ENCODE data around the gene ATE1.

GRCh38 chr10:121816197-121816596 lies 111.6 kb downstream of the ATE1 start:
- TF ChIP-seq, protein P1, sequence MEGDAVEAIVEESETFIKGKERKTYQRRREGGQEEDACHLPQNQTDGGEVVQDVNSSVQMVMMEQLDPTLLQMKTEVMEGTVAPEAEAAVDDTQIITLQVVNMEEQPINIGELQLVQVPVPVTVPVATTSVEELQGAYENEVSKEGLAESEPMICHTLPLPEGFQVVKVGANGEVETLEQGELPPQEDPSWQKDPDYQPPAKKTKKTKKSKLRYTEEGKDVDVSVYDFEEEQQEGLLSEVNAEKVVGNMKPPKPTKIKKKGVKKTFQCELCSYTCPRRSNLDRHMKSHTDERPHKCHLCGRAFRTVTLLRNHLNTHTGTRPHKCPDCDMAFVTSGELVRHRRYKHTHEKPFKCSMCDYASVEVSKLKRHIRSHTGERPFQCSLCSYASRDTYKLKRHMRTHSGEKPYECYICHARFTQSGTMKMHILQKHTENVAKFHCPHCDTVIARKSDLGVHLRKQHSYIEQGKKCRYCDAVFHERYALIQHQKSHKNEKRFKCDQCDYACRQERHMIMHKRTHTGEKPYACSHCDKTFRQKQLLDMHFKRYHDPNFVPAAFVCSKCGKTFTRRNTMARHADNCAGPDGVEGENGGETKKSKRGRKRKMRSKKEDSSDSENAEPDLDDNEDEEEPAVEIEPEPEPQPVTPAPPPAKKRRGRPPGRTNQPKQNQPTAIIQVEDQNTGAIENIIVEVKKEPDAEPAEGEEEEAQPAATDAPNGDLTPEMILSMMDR (IDR thresholded peaks at IDR 0.05) = no peak
- no peak for TF ChIP-seq POLR2A (IDR thresholded peaks at IDR 0.05)

All from esophagus squamous epithelium (tissue), 4 donors.